Vagina (tissue), 2 donors: Measurements from ENCODE around the gene CYP1A2.

ENCODE experiments used
- CTCF ChIP-seq, 3 experiments: fragments of 450-650 bp in 2 of 3; fragments of 200-600 bp in 1 of 3; sonication (generic) in 1 of 3; IDR thresholded peaks; one replicate each; pipeline ENCODE4 v1.5.1; 2017 to 2019; ENCODE audit warnings: antibody characterized with exemption in 3 of 3, mild to moderate bottlenecking in 2 of 3, moderate library complexity in 2 of 3
- POLR2A ChIP-seq, 2 donors: fragments of 450-650 bp; IDR thresholded peaks; one replicate each; pipeline ENCODE4 v1.6.1; 2017; ENCODE audit warnings: antibody characterized with exemption in 2 of 2, mild to moderate bottlenecking in 2 of 2, moderate library complexity in 2 of 2

- TF ChIP-seq POLR2A (IDR thresholded peaks at IDR 0.05) = no peak
- no peak for TF ChIP-seq CTCF (IDR thresholded peaks at IDR 0.05)
These were observed 18.8 kb downstream of the CYP1A2 start for GRCh38 chr15:74767167-74768098.
